BE2C (cell line): ENCODE measurements around the gene NCR2.

ENCODE experiments used
- DNase-seq: peaks from one replicate; pipeline ENCODE4 v3.0.0-alpha.2; 2020
- H3K27me3 ChIP-seq: fragments of 250-450 bp; sonication (Bioruptor Pico); 2 replicates; pipeline ENCODE4 v1.5.1; 2020; ENCODE audit warnings: mild to moderate bottlenecking
- H3K36me3 ChIP-seq: fragments of 250-450 bp; sonication (Bioruptor Pico); 2 replicates; pipeline ENCODE4 v1.5.1; 2020; ENCODE audit warnings: mild to moderate bottlenecking
- H3K4me1 ChIP-seq: fragments of 250-450 bp; sonication (Bioruptor Pico); 2 replicates; pipeline ENCODE4 v1.5.1; 2020
- H3K4me3 ChIP-seq: 2 replicates; pipeline ENCODE4 v1.5.1; 2011; ENCODE audit warnings: low read depth, low read length
- H3K9me3 ChIP-seq: fragments of 250-450 bp; sonication (Bioruptor Pico); 2 replicates; pipeline ENCODE4 v1.5.1; 2020
- CTCF ChIP-seq: IDR thresholded peaks from 2 replicates; pipeline ENCODE4 v1.5.1; 2012; ENCODE audit warnings: mild to moderate bottlenecking, low read depth, low read length

Gene NCR2

DNA sequence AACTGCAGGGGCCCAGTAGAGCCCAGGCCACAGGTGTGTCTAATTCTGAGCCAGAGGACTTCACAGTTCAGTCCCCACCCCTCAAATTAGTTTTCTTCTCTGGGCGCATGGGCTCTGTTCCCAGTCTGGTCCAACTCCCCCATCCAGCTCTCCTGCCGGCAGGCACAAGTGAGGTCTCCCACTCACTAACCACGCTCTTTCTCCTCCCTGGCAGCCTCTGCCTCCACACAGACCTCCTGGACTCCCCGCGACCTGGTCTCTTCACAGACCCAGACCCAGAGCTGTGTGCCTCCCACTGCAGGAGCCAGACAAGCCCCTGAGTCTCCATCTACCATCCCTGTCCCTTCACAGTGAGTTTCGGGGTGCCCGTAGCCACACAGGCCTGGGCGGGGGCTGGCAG, 6.2 kb downstream of the NCR2 start:
- Histone ChIP-seq H3K36me3 (no peaks in the 10 kb centered on the region), H3K27me3 (0 out of 2 replicates have a peak, but pooled peaks cover 3% of the 10 kb centered on the region), H3K4me1 (no peaks in the 10 kb centered on the region), H3K4me3 (no peak overlapping the region), H3K9me3 (no peaks in the 10 kb centered on the region)
- no peak for DNase-seq
- no peak for TF ChIP-seq CTCF

DNA sequence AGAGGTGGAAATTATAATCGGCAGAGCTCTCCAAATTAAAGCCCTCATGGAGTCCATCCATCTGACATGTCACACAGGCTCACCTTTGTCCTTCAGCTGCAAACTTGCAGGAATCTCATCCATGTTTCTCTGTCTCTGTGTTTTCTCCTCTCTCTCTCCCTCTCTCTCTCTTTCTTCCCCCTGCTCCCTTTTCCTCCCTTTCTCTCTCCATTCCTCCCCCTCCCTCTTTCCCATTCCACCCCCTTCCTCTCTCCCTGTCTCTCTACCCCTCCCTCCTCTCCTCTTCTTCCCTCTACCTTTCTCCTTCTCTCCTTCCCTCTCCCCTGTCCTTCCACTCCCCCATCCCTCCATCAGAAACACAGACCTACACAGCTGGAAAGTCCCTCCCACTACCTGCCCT, 6.8 kb downstream of the NCR2 start:
- Histone ChIP-seq H3K27me3 (0 out of 2 replicates have a peak, but pooled peaks cover 3% of the 10 kb centered on the region), H3K9me3 (no peaks in the 10 kb centered on the region), H3K4me1 (no peaks in the 10 kb centered on the region), H3K36me3 (no peaks in the 10 kb centered on the region), H3K4me3 (no peak overlapping the region)
- TF ChIP-seq CTCF = no peak
- DNase-seq = no peak

- TF ChIP-seq CTCF = no peak
- no peak for DNase-seq
- no peaks in the 10 kb centered on the region for H3K36me3 ChIP-seq
- no peaks in the 10 kb centered on the region for H3K4me1 ChIP-seq
- H3K27me3 ChIP-seq = 0 out of 2 replicates have a peak, but pooled peaks cover 3% of the 10 kb centered on the region
- no peaks in the 10 kb centered on the region for H3K9me3 ChIP-seq
- H3K4me3 ChIP-seq = no peak overlapping the region
Observed at GRCh38 chr6:41343641-41344187, 8.3 kb downstream of the NCR2 start.

DNA sequence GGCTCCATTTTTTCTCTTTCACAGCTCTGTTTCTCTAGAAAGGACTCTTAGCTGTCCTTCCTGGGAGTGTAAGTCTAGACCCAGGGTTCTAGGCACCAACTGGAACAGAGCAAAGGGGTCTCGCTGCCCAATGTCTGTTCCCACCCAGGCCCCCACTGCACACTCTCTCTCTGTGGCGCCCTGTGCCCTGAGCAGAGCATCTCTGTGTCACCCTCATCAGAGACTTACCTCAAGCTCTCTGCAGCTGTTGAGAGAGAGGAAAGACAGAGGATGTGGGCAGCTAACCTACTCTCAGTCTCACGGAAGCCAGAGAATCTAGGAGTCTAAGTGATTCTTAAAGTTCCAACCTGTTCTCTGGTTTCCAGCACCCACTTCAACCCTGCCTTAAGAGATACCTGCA, 9.5 kb downstream of the NCR2 start:
- no peaks in the 10 kb centered on the region for H3K36me3 ChIP-seq

GRCh38 chr6:41345901-41346300, 10.5 kb downstream of the NCR2 start:
- Histone ChIP-seq H3K9me3 (no peaks in the 10 kb centered on the region), H3K4me3 (no peak overlapping the region), H3K4me1 (no peaks in the 10 kb centered on the region), H3K27me3 (peaks cover 9% of the 10 kb centered on the region), H3K36me3 (no peaks in the 10 kb centered on the region)
- no peak for DNase-seq
- no peak for TF ChIP-seq CTCF

More for the DNA sequence above, 9.5 kb downstream of the NCR2 start:
- H3K9me3 ChIP-seq = no peaks in the 10 kb centered on the region
- no peaks in the 10 kb centered on the region for H3K4me1 ChIP-seq
- TF ChIP-seq CTCF = no peak
- no peak overlapping the region for H3K4me3 ChIP-seq
- no peak for DNase-seq
- peaks cover 3% of the 10 kb centered on the region; the same call in 1 of the 2 replicates for H3K27me3 ChIP-seq

GRCh38 chr6:41346441-41346840, 11.0 kb downstream of the NCR2 start:
- H3K4me1 ChIP-seq = no peaks in the 10 kb centered on the region
- no peak for DNase-seq
- no peaks in the 10 kb centered on the region for H3K36me3 ChIP-seq
- H3K9me3 ChIP-seq = no peaks in the 10 kb centered on the region
- no peak overlapping the region for H3K4me3 ChIP-seq
- TF ChIP-seq CTCF = no peak
- H3K27me3 ChIP-seq = peaks cover 9% of the 10 kb centered on the region
